SK-N-MC (cell line): ENCODE results near the gene ZCCHC12.

Source experiments
- EZH2 ChIP-seq: fragments of 200-600 bp; sonication (generic); IDR thresholded peaks from one replicate; pipeline ENCODE4 v1.6.1; 2017; ENCODE audit warnings: antibody characterized with exemption
- POLR2AphosphoS5 ChIP-seq: IDR thresholded peaks from 2 replicates; pipeline ENCODE4 v1.6.1; 2012; ENCODE audit warnings: mild to moderate bottlenecking, low read depth, low read length, borderline replicate concordance

DNA sequence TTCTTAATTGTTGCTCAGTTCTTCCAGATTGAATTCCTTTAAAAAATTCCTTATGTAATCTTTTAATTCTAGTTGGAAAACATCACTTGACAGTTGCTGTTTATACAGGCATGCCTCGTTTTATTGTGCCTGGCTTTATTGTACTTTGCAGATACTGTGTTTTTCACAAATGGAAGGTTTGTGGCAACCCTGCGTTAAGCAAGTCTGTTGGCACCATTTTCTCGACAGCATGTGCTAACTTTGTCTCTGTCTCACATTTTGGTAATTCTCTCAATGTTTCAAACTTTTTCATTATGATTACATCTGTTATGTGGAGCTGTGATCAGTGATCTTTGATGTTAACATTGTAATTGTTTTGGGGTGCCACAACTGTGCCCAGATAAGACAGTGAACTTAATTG is 33.4 kb downstream of the ZCCHC12 start:
- no peak for TF ChIP-seq POLR2AphosphoS5
- no peak for TF ChIP-seq EZH2
